Neural crest cell (in vitro differentiated cells): ENCODE data around the gene ALPG. TPM values are rescaled to one million over a fixed set of nuclear protein-coding genes. Genes with fewer than 3 reads are reported as not detected.
A peak's percentile ranks its signal among the peaks of the same experiment; 100 is the strongest.

Experiments
- DNase-seq: peaks from one replicate; pipeline ENCODE4 v3.0.0; 2021; ENCODE audit warnings: low read depth, mixed read lengths, low spot score
- H3K27ac Mint-ChIP-seq: one replicate; pipeline ENCODE4 v1.8.0; 2021; ENCODE audit warnings: mild to moderate bottlenecking, mixed read lengths; ENCODE audit not compliant: unreplicated experiment
- H3K27me3 Mint-ChIP-seq: 2 replicates; pipeline ENCODE4 v1.8.0; 2021; ENCODE audit warnings: low read depth, mild to moderate bottlenecking, mixed read lengths
- H3K36me3 Mint-ChIP-seq: 2 replicates; pipeline ENCODE4 v1.8.0; 2021; ENCODE audit warnings: low read depth, mild to moderate bottlenecking, mixed read lengths
- H3K4me1 Mint-ChIP-seq: 2 replicates; pipeline ENCODE4 v1.8.0; 2021; ENCODE audit warnings: mixed read lengths
- H3K4me3 Mint-ChIP-seq: one replicate; pipeline ENCODE4 v1.8.0; 2021; ENCODE audit warnings: mild to moderate bottlenecking, mixed read lengths
- H3K9me3 Mint-ChIP-seq: 2 replicates; pipeline ENCODE4 v1.8.0; 2021; ENCODE audit warnings: mixed read lengths
- CTCF ChIP-seq: fragments of 200-600 bp; sonication (generic); conservative IDR thresholded peaks from 2 replicates; pipeline ENCODE4 v1.5.0; 2021; ENCODE audit warnings: antibody characterized with exemption, mild to moderate bottlenecking
- total RNA-seq: library from RNA; stranded (reverse); gene quantifications from 2 replicates; pipeline ENCODE4 v1.2.1, GENCODE V29; 2021

Gene ALPG
- total RNA-seq, 1 donor from 2014 or later, result not detected

- H3K4me3 Mint-ChIP-seq, result no peak overlapping the region
- no peaks in the 10 kb centered on the region for H3K27me3 Mint-ChIP-seq
- no peak for TF ChIP-seq CTCF
- no peak for DNase-seq
- H3K9me3 Mint-ChIP-seq, result no peaks in the 10 kb centered on the region
- no peaks in the 10 kb centered on the region for H3K36me3 Mint-ChIP-seq
- no peak overlapping the region for H3K27ac Mint-ChIP-seq
- no peaks in the 10 kb centered on the region for H3K4me1 Mint-ChIP-seq
Observed at GRCh38 chr2:232436381-232437194, 29.9 kb downstream of the ALPG start.

GRCh38 chr2:232437195-232437571, 30.5 kb downstream of the ALPG start:
- no peak for TF ChIP-seq CTCF
- Mint-ChIP-seq H3K27ac (no peak overlapping the region), H3K9me3 (no peaks in the 10 kb centered on the region), H3K27me3 (no peaks in the 10 kb centered on the region), H3K4me1 (no peaks in the 10 kb centered on the region), H3K36me3 (no peaks in the 10 kb centered on the region), H3K4me3 (no peak overlapping the region)
- no peak for DNase-seq

GRCh38 chr2:232438091-232438490, 31.4 kb downstream of the ALPG start:
- H3K4me1 Mint-ChIP-seq, result no peaks in the 10 kb centered on the region
- H3K27ac Mint-ChIP-seq, result no peak overlapping the region
- H3K4me3 Mint-ChIP-seq, result no peak overlapping the region
- no peak for TF ChIP-seq CTCF
- H3K27me3 Mint-ChIP-seq, result no peaks in the 10 kb centered on the region
- no peak for DNase-seq
- H3K9me3 Mint-ChIP-seq, result no peaks in the 10 kb centered on the region
- H3K36me3 Mint-ChIP-seq, result no peaks in the 10 kb centered on the region

GRCh38 chr2:232438951-232439757, 32.5 kb downstream of the ALPG start:
- H3K9me3 Mint-ChIP-seq, result no peaks in the 10 kb centered on the region
- TF ChIP-seq CTCF, result peak; percentile 66
- no peaks in the 10 kb centered on the region for H3K4me1 Mint-ChIP-seq
- no peak overlapping the region for H3K27ac Mint-ChIP-seq
- no peak for DNase-seq
- H3K4me3 Mint-ChIP-seq, result no peak overlapping the region
- no peaks in the 10 kb centered on the region for H3K27me3 Mint-ChIP-seq
- no peaks in the 10 kb centered on the region for H3K36me3 Mint-ChIP-seq

- Mint-ChIP-seq H3K27me3 (no peaks in the 10 kb centered on the region), H3K4me1 (no peaks in the 10 kb centered on the region), H3K9me3 (no peaks in the 10 kb centered on the region), H3K27ac (no peak overlapping the region), H3K36me3 (no peaks in the 10 kb centered on the region), H3K4me3 (no peak overlapping the region)
- TF ChIP-seq CTCF, result peak; percentile 53
- no peak for DNase-seq
Observed at GRCh38 chr2:232439758-232440135, 33.1 kb downstream of the ALPG start.
